Measurements from ENCODE around the gene CADM2. TPM values are rescaled to one million over a fixed set of nuclear protein-coding genes. Genes with fewer than 3 reads are reported as not detected.

CADM2 gene
- total RNA-seq, 1 experiment from 2014 or later: 10.9 TPM

- Histone ChIP-seq H3K79me2 (ENCODE audit: insufficient read depth, low read length) (no peaks in the 10 kb centered on the region), H3K9ac (ENCODE audit: extremely low read depth, insufficient read length, low read length) (no peak overlapping the region), H3K79me1 (ENCODE audit: insufficient read depth, low read depth, low read length, poor library complexity, severe bottlenecking) (no peaks in the 10 kb centered on the region), H3K4ac (ENCODE audit: low read depth, low read length) (no peak overlapping the region), H3K14ac (ENCODE audit: insufficient read depth, low read length) (no peak overlapping the region), H3K27ac (ENCODE audit: insufficient read length, low read depth, low read length) (no peak overlapping the region), H2BK5ac (ENCODE audit: insufficient read length, low read length) (no peak overlapping the region), H3K23me2 (ENCODE audit: insufficient read length, low read depth, low read length, poor library complexity, severe bottlenecking) (no peaks in the 10 kb centered on the region), H2BK20ac (ENCODE audit: low read depth, low read length, poor library complexity, severe bottlenecking) (no peak overlapping the region), H2BK15ac (ENCODE audit: low read depth, low read length) (no peak overlapping the region), H2BK120ac (ENCODE audit: low read depth, low read length, poor library complexity, severe bottlenecking) (no peak overlapping the region), H4K5ac (ENCODE audit: insufficient read length, low read depth, low read length) (no peak overlapping the region), H4K20me1 (ENCODE audit: control insufficient read depth, insufficient read depth, insufficient read length) (no peaks in the 10 kb centered on the region), H2AK5ac (ENCODE audit: insufficient read length, low read length) (no peak overlapping the region), H4K91ac (ENCODE audit: insufficient read length, low read depth, low read length) (no peak overlapping the region), H4K8ac (replicated peaks; ENCODE audit: insufficient read length, low read depth, low read length) (no peak overlapping the region), H3K23ac (ENCODE audit: insufficient read length, low read depth, low read length) (no peak overlapping the region), H2AFZ (ENCODE audit: low read length) (no peak overlapping the region), H3K27me3 (ENCODE audit: insufficient read depth, low read length) (no peaks in the 10 kb centered on the region), H3T11ph (ENCODE audit: low read length) (no peak overlapping the region), H3K56ac (ENCODE audit: insufficient read length, low read depth, low read length) (no peak overlapping the region), H3K18ac (ENCODE audit: insufficient read length, low read depth, low read length) (no peak overlapping the region), H3K4me2 (ENCODE audit: insufficient read depth, insufficient read length, low read length) (no peak overlapping the region), H3K9me3 (ENCODE audit: control insufficient read depth, low read depth, low read length) (no peaks in the 10 kb centered on the region), H3K4me1 (ENCODE audit: insufficient read depth, low read length) (no peaks in the 10 kb centered on the region; the same call in 1 of the 2 replicates), H2BK12ac (ENCODE audit: insufficient read length, low read depth, low read length) (no peak overlapping the region)
- Mint-ChIP-seq H3K27me3 (ENCODE audit: low read depth) (peaks cover 3% of the 10 kb centered on the region; the same call in 1 of the 2 replicates), H3K9me3 (no peaks in the 10 kb centered on the region), H3K4me3 (no peak overlapping the region), H3K27ac (no peak overlapping the region), H3K36me3 (ENCODE audit: insufficient read depth in 1 of 3, low read depth in 3 of 3) (no peaks in the 10 kb centered on the region), H3K4me1 (no peaks in the 10 kb centered on the region)
- no CpG with 5 or more reads among the region's 7 CpGs for WGBS (ENCODE audit: extremely low coverage, insufficient read length, low lambda C conversion rate)
- DNase-seq: no peak
- no peak for TF ChIP-seq CTCF (conservative IDR thresholded peaks at IDR 0.05)
Observed at GRCh38 chr3:85560088-85560785, 601.4 kb downstream of the CADM2 start.

All from H9 (cell line).